GM19438 (cell line): ENCODE data around the gene METTL25.
A peak's percentile ranks its signal among the peaks of the same experiment; 100 is the strongest.

Source experiments
- ATAC-seq: cut with Tn5 transposase; IDR thresholded peaks from one replicate; pipeline ENCODE4 v1.9.1; 2021; ENCODE audit warnings: low read depth; ENCODE audit not compliant: unreplicated experiment

METTL25 gene

GRCh38 chr12:82519510-82519909 lies 161.2 kb downstream of the METTL25 start:
- no peak for ATAC-seq

GRCh38 chr12:82522285-82522684 lies 164.0 kb downstream of the METTL25 start:
- ATAC-seq: no peak

GRCh38 chr12:82522762-82523161 lies 164.4 kb downstream of the METTL25 start:
- no peak for ATAC-seq

GRCh38 chr12:82523996-82524395 lies 165.7 kb downstream of the METTL25 start:
- peak; percentile 82 for ATAC-seq

GRCh38 chr12:82524641-82525040 lies 166.3 kb downstream of the METTL25 start:
- ATAC-seq: no peak

- ATAC-seq: no peak
These were observed 167.3 kb downstream of the METTL25 start for GRCh38 chr12:82525616-82526015.

GRCh38 chr12:82527165-82527780 lies 168.9 kb downstream of the METTL25 start:
- ATAC-seq: peak; percentile 41
